Panc1 (cell line): ENCODE results near the gene WASF3.

Experiments
- POLR2AphosphoS5 ChIP-seq: IDR thresholded peaks from 2 replicates; pipeline ENCODE4 v1.6.1; 2012; ENCODE audit warnings: mild to moderate bottlenecking, low read depth, low read length, moderate library complexity
- TF ChIP-seq, protein P1 (sequence below): fragments of 450-650 bp; IDR thresholded peaks from 2 replicates; pipeline ENCODE4 v1.5.1; 2017; ENCODE audit warnings: mild to moderate bottlenecking

DNA sequence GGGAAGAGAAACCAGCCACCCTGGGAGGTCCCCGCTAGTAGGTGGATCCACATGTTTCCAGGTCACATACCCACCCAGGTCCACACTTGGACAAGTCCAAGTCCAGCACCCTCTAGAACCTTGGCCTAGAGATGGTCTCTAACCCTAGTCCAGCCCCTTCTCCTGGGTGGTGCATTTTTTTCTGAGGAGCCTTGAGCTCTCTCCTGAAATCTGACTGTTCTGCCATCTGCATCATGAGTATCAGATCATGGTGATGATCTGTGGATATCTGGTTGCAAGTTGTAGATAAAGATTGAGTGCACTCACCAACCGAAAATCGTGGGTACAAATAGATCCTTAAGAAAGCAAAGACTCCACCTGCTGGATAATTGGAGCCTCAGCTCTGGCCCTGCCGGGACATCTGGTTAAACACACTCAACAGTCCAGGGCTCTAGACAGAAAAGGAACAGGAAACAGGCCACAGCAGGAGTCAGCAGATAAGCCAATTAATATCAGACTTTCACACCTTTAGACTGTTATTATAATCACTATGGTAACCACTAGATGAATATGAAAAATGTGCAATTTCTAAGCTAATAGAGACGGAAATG, 162.0 kb downstream of the WASF3 start:
- TF ChIP-seq, protein P1, sequence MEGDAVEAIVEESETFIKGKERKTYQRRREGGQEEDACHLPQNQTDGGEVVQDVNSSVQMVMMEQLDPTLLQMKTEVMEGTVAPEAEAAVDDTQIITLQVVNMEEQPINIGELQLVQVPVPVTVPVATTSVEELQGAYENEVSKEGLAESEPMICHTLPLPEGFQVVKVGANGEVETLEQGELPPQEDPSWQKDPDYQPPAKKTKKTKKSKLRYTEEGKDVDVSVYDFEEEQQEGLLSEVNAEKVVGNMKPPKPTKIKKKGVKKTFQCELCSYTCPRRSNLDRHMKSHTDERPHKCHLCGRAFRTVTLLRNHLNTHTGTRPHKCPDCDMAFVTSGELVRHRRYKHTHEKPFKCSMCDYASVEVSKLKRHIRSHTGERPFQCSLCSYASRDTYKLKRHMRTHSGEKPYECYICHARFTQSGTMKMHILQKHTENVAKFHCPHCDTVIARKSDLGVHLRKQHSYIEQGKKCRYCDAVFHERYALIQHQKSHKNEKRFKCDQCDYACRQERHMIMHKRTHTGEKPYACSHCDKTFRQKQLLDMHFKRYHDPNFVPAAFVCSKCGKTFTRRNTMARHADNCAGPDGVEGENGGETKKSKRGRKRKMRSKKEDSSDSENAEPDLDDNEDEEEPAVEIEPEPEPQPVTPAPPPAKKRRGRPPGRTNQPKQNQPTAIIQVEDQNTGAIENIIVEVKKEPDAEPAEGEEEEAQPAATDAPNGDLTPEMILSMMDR = peak; percentile 37
- TF ChIP-seq POLR2AphosphoS5 = no peak
